NCI-H526 treated with DMSO at 0.1 percent for 48 hours (cell line): ENCODE measurements around the gene FAM118B.

ENCODE experiments used
- DNase-seq: peaks from one replicate; lab custom pipeline; 2025; lab: John Stamatoyannopoulos, UW

The FAM118B gene

DNA sequence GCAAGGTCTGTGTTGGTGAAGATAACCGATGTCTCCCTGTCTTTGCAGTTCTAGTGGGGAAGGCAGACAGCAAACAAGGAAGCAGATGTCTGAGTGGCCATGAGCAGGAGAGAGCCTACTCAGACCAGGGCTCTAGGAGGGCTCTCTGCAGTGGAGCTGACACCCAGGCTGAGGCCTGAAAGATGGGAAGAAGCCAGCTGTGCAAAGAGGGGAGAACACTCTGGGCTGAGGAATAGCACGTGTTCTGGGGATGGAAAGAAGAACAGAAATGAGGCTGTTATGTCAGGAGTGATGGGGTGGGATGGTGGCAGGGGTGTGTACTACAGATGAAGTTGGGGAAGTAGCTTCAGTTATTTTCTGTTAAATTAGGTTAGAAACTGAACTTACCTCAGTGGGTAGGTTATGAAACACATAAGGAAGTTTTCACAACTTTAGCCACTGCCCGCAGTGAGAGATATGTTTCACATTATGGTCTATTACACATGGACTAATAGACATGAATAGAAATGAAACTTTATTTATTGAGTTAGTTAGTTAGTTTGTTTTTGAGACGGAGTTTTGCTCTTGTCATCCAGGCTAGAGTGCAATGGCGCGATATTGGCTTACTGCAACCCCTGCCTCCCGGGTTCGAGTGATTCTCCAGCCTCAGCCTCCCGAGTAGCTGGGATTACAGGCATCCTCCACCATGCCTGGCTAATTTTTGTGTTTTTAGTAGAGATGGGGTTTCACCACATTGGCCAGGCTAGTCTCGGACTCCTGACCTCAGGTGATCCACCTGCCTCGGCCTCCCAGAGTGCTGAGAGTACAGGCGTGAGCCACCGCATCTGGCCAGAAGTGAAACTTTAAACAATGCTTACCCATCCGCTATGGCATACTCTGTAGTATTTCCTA is 100.1 kb downstream of the FAM118B start:
- no peak for DNase-seq
